Measurements from ENCODE around the gene IGF2BP1.
"Not testable (repeated sequence)": the region's sequence is repeated elsewhere in the genome, so short reads cannot be mapped to it uniquely, and the experiment has no call there.

IGF2BP1 gene

GRCh38 chr17:49055181-49055927, 58.2 kb downstream of the IGF2BP1 start:
- no peak for DNase-seq

GRCh38 chr17:49061524-49061943, 64.3 kb downstream of the IGF2BP1 start:
- no peak for DNase-seq

DNA sequence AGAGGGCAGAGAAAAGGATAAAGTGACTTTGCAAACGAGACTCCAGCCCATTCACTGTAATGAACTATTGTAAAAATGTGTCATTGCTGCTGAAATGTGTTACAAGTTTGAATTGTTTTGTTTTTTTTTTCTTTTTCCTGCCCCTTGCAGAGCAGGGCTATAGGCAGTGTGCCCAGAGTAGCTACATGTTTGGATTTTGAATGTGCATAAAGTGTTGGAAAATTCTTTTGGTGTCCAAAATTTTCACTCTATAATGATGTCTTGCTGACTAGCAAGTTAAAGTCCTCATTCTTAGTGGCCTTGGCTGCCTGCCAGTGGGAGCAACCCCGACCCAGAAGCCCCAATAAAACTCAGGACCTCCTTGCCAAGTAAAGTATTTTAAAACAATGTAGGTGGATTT, 66.5 kb downstream of the IGF2BP1 start:
- no peak for DNase-seq

DNA sequence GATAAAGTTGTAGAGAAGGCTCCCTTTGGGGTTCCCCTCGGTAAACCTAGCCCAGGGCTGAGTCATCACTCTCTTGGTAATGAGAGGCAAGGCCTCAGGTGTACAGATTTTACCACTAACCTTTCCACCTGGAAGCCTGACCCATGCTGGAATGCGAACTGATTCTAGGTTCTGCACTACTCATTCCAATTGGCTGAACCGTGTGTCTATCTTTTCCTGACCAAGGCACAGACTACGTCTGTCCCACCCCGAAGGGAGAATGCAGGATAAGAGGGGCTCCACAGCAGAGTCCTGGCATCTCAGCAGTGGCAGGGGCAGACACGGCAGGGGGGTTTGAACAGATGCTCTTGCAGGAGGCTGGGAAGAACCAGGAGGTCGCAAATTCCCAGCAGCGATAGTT, 70.0 kb downstream of the IGF2BP1 start:
- no peak for DNase-seq

DNA sequence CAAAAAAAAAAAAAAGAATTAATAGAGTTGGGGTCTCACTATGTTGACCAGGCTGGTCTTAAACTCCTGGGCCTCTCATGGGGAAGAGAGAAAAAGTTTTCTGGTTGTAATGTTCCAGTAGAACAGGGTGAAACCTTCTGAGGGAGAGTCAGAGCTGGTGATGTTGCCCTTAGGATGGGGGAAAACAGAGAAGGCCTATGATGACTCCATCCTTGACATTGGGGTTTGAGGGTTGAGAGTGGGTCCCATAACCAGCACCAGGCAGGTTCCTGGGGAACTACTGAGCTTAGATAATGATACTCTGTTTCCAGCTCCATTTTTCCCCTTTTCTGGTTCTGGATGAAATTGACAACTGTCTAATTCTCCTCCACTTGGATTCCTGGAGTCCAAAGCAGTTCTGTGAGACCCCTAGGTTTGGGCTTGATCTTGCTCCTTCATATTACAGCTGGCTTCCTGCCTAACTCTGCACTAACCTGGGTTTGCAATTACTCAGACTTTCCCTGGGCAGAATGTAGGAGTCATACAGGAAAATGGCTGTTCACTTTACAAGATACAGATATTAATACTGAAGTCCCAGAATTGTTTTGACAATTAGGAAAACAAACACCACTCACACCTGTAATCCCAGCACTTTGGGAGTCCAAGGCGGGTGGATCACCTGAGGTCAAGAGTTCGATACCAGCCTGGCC, 72.5 kb downstream of the IGF2BP1 start:
- DNase-seq = no peak

GRCh38 chr17:49071106-49071505, 73.9 kb downstream of the IGF2BP1 start:
- DNase-seq = no peak

DNA sequence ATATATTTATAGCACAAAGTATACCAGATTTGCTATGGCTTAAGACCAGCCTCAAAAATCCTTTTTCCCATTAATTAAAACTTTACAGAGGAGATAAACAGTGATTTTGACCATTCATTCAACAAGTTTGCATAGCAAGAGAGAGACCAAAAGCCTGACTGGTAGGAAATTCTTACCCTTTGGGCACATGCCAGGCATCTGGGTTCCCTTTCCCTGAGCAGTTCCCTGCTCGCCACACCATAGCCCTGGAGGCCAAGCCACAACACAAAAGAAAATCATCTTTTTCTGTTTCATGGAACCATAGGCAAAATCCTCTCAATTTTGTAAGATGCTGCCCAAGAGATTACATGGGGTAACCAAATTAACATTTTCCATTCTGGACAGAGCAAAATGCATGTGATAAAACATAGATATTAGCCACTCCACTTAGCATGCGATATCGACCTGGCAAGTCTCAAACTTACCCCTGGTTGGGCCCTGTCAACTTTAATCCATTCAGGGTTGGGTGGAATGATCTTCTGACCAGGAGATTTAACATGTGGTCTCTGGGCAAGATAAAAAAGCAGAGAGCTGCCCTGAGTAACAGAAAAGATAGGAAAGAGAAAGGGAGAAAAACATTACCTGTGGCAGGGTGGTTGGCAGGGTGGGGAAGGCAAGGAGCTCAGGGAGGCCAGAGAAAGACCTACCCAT, 77.8 kb downstream of the IGF2BP1 start:
- no peak for DNase-seq

DNA sequence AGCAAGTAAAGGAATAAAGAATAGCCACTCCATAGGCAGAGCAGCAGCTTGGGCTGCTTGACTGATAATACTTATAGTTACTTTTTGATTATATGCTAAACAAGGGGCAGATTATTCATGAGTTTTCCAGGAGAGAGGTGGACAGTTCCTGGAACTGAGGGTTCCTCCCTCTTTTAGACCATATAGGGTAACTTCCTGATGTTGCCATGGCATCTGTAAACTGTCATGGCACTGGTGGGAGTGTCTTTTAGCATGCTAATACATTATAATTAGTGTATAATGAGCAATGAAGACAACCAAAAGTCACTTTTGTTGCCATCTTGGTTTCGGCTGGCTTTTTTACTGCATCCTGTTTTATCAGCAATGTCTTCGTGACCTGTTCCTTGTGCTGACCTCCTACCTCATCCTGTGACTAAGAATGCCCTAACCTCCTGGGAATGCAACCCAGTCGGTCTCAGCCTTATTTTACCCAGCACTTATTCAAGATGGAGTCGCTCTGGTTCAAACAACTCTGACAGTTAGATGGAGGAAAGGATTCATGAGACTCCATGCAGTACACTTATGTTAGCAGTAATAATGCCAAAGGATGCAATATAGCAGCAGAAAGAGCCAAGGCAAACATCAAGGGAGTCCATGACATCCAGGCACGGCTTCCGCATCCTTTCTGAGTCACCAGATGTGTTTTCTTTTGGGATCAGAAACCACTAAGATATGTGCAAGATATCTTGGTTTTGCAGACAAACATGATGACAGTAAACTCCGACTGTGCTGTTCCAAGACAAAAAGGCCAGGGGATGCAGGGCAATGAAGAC, 79.6 kb downstream of the IGF2BP1 start:
- DNase-seq = no peak

DNA sequence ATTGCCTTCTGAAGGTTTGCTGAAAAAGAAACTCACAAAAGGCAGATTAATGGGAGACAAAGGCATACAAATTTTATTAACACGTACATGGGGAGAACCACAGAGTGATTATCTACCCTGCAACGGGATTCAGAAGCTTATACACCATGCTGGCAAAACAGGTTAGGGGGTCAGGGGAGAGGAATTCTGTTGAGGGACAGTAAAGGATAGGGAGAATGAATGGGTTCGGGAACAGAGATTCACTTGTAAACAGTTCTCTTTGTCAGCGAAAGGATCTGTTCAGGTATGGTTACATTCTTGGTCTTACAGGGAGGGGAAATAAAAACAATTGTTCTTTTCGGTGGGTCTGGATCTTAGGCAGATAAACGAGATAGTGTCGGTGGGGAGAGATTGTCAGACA, 81.1 kb downstream of the IGF2BP1 start:
- DNase-seq = no peak

- DNase-seq = no peak
Observed at GRCh38 chr17:49079840-49080663, 82.9 kb downstream of the IGF2BP1 start.

- DNase-seq = no peak
Observed at GRCh38 chr17:49082231-49082630, 85.0 kb downstream of the IGF2BP1 start.

DNA sequence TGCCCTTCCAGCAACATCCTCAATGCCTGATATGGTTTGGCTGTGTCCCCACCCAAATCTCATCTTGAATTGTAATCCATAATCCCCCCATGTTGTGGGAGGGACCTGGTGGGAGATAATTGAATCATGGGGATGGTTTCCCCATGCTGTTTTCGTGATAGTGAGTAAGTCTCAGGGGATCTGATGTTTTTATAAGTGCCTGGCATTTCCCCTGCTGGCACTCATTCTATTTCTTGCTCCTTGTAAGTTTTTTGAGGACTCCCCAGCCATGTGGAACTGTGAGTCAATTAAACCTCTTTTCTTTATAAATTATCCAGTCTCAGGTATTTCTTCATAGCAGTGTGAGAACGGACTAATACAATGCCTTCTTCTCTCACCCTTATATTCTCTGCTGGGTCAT, 87.9 kb downstream of the IGF2BP1 start:
- not testable (repeated sequence) for DNase-seq

DNA sequence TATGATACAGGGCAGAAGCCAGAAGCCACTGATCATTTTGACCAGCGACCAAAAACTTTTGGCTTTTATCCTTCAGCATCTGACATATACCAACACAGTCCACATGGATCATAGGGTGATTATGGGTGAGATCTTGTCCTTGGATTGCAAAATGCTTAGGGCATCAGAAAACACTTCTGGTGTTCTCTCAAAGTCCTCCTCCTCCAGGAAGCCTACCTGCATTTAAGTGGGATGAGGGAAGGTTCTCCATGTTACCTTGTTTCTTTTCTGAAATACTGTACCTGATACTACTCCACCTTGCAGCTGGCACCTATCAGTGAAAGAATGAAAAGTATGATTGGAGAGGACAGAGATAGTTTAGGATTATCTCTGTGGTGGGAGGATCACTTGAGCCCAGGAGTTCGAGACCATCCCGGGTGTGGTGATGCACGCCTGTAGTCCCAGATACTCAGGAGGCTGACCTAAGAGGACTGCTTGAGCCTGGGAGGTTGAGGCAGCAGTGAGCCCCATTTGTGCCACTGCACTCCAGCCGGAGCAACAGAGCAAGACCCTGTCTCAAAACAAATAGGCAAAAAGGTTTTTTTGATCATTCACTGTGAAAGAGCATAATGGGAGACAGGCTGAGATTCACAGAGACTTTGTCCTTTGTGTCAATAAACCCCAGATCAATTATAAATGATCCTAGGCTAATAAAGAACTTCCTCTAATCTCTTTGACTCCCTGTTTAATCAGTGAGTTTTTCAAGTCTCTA, 88.6 kb downstream of the IGF2BP1 start:
- no peak for DNase-seq

GRCh38 chr17:49086316-49086605, 89.1 kb downstream of the IGF2BP1 start:
- DNase-seq = no peak

DNA sequence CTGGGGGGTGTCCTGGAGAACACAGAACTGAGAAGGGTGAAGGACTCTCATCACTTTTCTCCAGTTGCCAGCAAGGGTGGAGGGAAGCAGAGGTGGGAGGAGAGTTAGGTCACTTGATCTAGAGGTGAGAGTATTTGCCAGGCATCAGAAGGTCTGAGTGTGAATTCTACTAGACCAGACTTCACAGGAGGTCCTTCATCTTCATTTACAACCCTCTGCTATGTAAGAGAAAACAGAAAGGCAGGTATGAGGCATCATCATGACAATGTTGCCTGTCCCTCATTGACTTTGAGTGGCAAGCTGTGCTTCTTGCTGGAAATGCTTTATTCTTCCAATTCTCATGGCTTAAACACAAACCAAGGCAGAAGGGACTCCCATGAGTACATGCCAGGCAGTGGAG, 89.5 kb downstream of the IGF2BP1 start:
- no peak for DNase-seq

- DNase-seq = no peak
Observed at GRCh38 chr17:49089094-49089493, 91.9 kb downstream of the IGF2BP1 start.

DNA sequence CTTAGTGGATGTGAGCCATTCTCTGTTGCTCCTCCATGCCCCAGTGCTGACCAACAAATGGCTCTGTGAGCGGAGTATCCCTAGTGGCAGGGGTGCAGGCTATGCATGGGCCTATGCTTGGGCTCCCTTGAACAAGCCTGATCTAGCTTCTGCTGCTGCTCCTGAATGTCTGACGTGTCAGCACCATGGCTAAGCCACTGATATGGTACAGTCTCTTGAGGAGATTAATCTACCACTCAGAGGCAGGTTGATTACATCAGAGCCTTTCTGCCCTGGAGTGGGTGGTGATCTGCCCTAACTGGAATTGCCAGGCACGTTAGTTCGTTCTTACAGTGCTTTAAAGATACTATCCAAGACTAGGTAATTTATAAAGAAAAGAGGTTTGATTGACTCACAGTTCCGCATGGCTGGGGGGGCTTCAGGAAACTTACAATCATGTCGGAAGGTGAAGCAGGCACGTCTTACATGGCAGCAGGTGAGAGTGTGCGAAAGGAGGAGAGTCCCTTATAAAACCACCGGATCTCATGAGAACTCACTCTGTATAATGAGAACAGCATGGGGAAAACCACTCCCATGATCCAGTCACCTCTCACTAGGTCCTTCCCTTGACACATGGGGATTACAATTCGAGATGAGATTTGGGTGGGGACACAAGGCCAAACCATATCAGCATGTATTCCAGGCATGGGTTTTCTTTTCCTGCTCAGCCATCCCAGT, 93.9 kb downstream of the IGF2BP1 start:
- DNase-seq = no peak

DNA sequence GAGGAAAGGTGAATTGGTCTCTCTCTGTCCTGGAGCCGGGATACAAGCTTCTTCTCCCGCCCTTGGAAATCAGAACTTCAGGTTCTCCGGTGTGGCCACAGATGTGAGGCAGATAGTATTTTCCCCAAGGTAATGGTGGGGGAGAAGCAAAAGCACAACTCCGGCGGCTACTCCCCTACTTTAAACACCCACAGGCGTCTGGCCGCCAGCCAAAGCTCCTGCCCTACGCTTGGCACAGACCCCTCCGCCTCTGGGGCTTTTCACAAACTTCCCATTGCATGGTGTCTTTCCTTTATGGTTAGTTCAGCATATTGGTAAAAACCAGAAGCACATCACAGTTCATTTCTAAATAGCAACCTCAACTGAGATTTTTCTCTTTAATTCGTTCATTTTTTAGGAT, 95.9 kb downstream of the IGF2BP1 start:
- no peak for DNase-seq

GRCh38 chr17:49100601-49101000, 103.4 kb downstream of the IGF2BP1 start:
- DNase-seq = no peak

- no peak for DNase-seq
Observed at GRCh38 chr17:49101054-49101534, 103.9 kb downstream of the IGF2BP1 start.

GRCh38 chr17:49103360-49103759, 106.2 kb downstream of the IGF2BP1 start:
- not testable (repeated sequence) for DNase-seq

All from GOT3 (cell line).